ENCODE measurements around the gene CD200R1. TPM values are rescaled to one million over a fixed set of nuclear protein-coding genes. Genes with fewer than 3 reads are reported as not detected.

CD200R1 gene
- total and polyA plus RNA-seq, 2 experiments from 2014 or later: 0.36 TPM; not detected in 1

- H3K9me3 ChIP-seq (ENCODE audit: low read depth): no peaks in the 10 kb centered on the region
- peaks cover 3% of the 10 kb centered on the region for H3K4me1 ChIP-seq (ENCODE audit: low read depth)
- no peak for DNase-seq (ENCODE audit: low read depth in 1 of 2, low spot score in 1 of 2)
- H3K36me3 ChIP-seq: no peaks in the 10 kb centered on the region
- no peak overlapping the region for H3K27ac ChIP-seq
- no peak overlapping the region for H3K4me3 ChIP-seq
- no peak for TF ChIP-seq CTCF (IDR thresholded peaks at IDR 0.05; ENCODE audit: low read depth, low read length)
- H3K27me3 ChIP-seq: no peaks in the 10 kb centered on the region
Observed at GRCh38 chr3:112904786-112905185, 70.1 kb downstream of the CD200R1 start.

- Histone ChIP-seq H3K4me3 (no peak overlapping the region), H3K27me3 (no peaks in the 10 kb centered on the region), H3K9me3 (ENCODE audit: low read depth) (no peaks in the 10 kb centered on the region), H3K36me3 (no peaks in the 10 kb centered on the region), H3K27ac (no peak overlapping the region), H3K4me1 (ENCODE audit: low read depth) (no peaks in the 10 kb centered on the region)
- no peak for TF ChIP-seq CTCF (IDR thresholded peaks at IDR 0.05; ENCODE audit: low read depth, low read length)
- DNase-seq (ENCODE audit: low read depth in 1 of 2, low spot score in 1 of 2): peak; percentile 4 to 35
Observed at GRCh38 chr3:112900113-112900512, 74.8 kb downstream of the CD200R1 start.

GRCh38 chr3:112897791-112898190 is 77.1 kb downstream of the CD200R1 start:
- Histone ChIP-seq H3K4me1 (ENCODE audit: low read depth) (no peaks in the 10 kb centered on the region), H3K36me3 (no peaks in the 10 kb centered on the region), H3K27me3 (no peaks in the 10 kb centered on the region), H3K27ac (no peak overlapping the region), H3K9me3 (ENCODE audit: low read depth) (no peaks in the 10 kb centered on the region), H3K4me3 (no peak overlapping the region)
- DNase-seq (ENCODE audit: low read depth in 1 of 2, low spot score in 1 of 2): no peak
- TF ChIP-seq CTCF (IDR thresholded peaks at IDR 0.05; ENCODE audit: low read depth, low read length): no peak

GRCh38 chr3:112894258-112894657 is 80.6 kb downstream of the CD200R1 start:
- H3K27me3 ChIP-seq: no peaks in the 10 kb centered on the region
- no peak for DNase-seq (ENCODE audit: low read depth in 1 of 2, low spot score in 1 of 2)
- no peaks in the 10 kb centered on the region for H3K36me3 ChIP-seq
- no peak overlapping the region for H3K4me3 ChIP-seq
- H3K9me3 ChIP-seq (ENCODE audit: low read depth): no peaks in the 10 kb centered on the region
- no peak overlapping the region for H3K27ac ChIP-seq
- H3K4me1 ChIP-seq (ENCODE audit: low read depth): no peaks in the 10 kb centered on the region
- TF ChIP-seq CTCF (IDR thresholded peaks at IDR 0.05; ENCODE audit: low read depth, low read length): no peak

GRCh38 chr3:112889357-112889756 is 85.5 kb downstream of the CD200R1 start:
- Histone ChIP-seq H3K27ac (no peak overlapping the region), H3K9me3 (ENCODE audit: low read depth) (no peaks in the 10 kb centered on the region), H3K27me3 (no peaks in the 10 kb centered on the region), H3K4me1 (ENCODE audit: low read depth) (no peaks in the 10 kb centered on the region), H3K36me3 (no peaks in the 10 kb centered on the region), H3K4me3 (no peak overlapping the region)
- no peak for TF ChIP-seq CTCF (IDR thresholded peaks at IDR 0.05; ENCODE audit: low read depth, low read length)
- no peak for DNase-seq (ENCODE audit: low read depth in 1 of 2, low spot score in 1 of 2)
